Stomach smooth muscle (tissue), 2 donors: ENCODE measurements around the gene RAB25.
A peak's percentile ranks its signal among the peaks of the same experiment; 100 is the strongest.

Source experiments
- H3K27ac ChIP-seq: one replicate; pipeline ENCODE4 v1.7.0; 2013; ENCODE audit warnings: mild to moderate bottlenecking, low read length, inconsistent platforms
- H3K27me3 ChIP-seq, 2 donors: one replicate each; pipeline ENCODE4 v1.7.0; 2013; ENCODE audit warnings: low read length in 2 of 2; ENCODE audit not compliant: insufficient read depth in 2 of 2, control insufficient read depth in 1 of 2
- H3K36me3 ChIP-seq, 2 donors: one replicate each; pipeline ENCODE4 v1.7.0; 2013; ENCODE audit warnings: low read length in 2 of 2; ENCODE audit not compliant: control insufficient read depth in 2 of 2, insufficient read depth in 2 of 2
- H3K4me1 ChIP-seq: one replicate; pipeline ENCODE4 v1.7.0; 2013; ENCODE audit warnings: low read length; ENCODE audit not compliant: control insufficient read depth, insufficient read depth
- H3K4me3 ChIP-seq, 2 donors: one replicate each; pipeline ENCODE4 v1.7.0; 2013; ENCODE audit warnings: low read length in 2 of 2
- H3K9ac ChIP-seq, 2 donors: one replicate each; pipeline ENCODE4 v1.7.0; 2013; ENCODE audit warnings: low read length in 2 of 2, mild to moderate bottlenecking in 1 of 2
- H3K9me3 ChIP-seq, 2 donors: one replicate each; pipeline ENCODE4 v1.7.0; 2013; ENCODE audit warnings: low read length in 2 of 2; ENCODE audit not compliant: control insufficient read depth in 2 of 2
- donor health status: healthy.
- donor health status: Pancreatic carcinoma.

RAB25 gene

DNA sequence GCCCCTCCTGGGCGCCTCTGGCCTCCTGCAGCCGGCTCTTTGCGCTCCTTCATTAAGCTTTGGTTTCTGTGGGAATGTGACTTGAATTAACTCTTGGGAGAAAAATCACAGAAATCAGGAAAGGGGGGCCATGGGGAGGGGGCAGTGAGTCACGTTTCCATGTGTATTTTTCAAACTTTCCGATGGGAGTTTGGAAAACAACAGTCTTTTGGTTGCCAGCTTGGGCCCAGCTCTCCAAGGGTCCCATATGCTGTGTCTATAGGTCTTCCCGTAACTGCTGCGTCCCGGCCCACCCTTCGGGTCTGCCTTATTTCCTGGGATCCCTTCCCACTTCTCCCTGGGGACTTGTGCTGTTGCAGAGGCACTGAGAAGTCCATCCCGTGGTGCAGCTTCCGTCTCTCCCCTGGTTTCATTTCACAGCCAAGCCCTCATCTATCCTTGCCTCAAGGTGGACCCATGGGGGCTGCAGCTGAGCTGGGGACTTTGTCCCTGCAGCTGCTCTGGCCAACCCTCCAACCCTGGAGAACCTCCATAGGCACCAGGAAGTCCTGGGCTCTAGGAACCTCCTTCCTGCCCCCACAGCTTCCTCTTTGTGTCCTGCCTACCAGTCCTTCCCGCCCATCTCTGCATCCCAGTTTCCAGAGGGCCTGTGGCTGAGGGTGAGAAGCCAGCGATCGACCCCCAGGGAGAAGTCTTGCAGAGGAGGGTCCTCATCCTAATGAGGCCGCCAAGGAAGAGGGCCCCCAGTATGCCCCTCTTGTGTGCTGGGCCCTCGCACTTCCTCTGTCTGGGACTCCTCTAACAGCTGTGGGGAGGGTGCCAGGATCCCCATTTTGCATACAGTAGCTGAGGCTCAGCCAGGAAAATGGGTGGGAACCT, 41.9 kb downstream of the RAB25 start:
- H3K27me3 ChIP-seq = no peaks in the 10 kb centered on the region
- H3K4me1 ChIP-seq = peaks cover 60% of the 10 kb centered on the region
- no peaks in the 10 kb centered on the region for H3K9me3 ChIP-seq
- peak overlapping the region; percentile 21 to 90 for H3K9ac ChIP-seq
- H3K36me3 ChIP-seq = no peaks in the 10 kb centered on the region
- H3K27ac ChIP-seq = peak overlapping the region; percentile 100
- H3K4me3 ChIP-seq = peak overlapping the region; percentile 26 to 65

DNA sequence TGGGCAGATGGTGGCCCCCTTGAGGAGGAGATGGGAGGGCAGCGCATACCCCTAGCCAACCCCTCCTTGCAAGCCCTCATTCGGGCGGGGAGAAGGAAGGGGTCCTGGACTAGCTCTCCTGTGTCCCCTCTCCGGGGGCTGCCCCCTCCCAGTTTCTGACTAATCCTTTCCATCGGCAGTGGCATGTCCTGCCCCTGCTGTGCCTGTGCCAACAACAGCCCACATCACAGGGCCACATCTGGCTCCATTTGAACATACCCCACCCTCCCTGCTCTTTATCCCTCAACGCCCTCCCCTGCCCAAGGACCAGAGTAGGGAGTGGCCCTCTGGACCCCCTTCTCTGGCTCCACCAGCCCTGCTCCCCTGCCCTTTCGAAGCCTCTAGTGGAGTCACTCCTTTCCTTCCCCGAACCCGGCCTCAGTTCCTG, 42.6 kb downstream of the RAB25 start:
- Histone ChIP-seq H3K9ac (peak overlapping the region; percentile 90 to 94), H3K9me3 (no peaks in the 10 kb centered on the region), H3K27me3 (no peaks in the 10 kb centered on the region), H3K4me1 (peaks cover 60% of the 10 kb centered on the region), H3K27ac (peak overlapping the region; percentile 100), H3K4me3 (peak overlapping the region; percentile 53 to 65), H3K36me3 (no peaks in the 10 kb centered on the region)

DNA sequence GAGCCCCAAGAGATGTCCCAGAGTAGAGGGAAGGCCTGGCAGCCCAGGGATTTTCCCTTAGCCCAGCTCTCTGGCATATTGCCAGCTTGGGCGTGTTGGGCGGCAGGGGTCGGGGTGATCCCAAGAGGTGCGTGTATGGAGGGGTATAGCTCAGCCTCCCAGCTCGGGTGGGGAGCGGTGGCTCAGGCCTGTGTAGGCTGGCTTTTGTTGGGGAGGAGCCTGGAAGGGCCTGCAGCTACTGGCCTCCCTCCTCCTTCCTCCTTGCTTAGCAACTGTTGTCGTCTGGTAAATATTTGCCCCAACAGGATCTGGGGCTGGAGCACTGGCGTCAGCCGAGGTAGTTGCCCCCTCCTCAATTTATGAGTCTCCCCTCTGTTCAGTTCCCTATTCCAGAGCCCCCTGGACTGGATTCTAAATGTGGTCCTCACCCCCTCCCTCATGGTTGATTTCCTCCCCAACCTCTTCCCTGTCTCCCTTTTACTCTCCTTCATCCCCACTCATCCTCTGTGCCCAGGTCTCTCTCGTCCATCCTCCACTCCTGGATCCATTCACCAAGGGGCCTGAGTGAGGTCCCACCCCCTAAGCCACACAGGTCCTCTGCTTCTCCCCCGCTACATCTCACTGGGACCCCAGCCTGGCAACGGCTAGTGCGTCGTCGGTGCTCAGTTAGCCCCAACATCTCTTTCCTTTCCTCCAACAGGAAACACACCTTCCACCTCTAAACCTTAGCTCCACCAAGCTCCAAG, 43.3 kb downstream of the RAB25 start:
- Histone ChIP-seq H3K9ac (peak overlapping the region; percentile 90 to 94), H3K27ac (peak overlapping the region; percentile 100), H3K27me3 (no peaks in the 10 kb centered on the region), H3K4me3 (peak overlapping the region; percentile 53 to 65), H3K36me3 (no peaks in the 10 kb centered on the region), H3K4me1 (peaks cover 60% of the 10 kb centered on the region), H3K9me3 (no peaks in the 10 kb centered on the region)

DNA sequence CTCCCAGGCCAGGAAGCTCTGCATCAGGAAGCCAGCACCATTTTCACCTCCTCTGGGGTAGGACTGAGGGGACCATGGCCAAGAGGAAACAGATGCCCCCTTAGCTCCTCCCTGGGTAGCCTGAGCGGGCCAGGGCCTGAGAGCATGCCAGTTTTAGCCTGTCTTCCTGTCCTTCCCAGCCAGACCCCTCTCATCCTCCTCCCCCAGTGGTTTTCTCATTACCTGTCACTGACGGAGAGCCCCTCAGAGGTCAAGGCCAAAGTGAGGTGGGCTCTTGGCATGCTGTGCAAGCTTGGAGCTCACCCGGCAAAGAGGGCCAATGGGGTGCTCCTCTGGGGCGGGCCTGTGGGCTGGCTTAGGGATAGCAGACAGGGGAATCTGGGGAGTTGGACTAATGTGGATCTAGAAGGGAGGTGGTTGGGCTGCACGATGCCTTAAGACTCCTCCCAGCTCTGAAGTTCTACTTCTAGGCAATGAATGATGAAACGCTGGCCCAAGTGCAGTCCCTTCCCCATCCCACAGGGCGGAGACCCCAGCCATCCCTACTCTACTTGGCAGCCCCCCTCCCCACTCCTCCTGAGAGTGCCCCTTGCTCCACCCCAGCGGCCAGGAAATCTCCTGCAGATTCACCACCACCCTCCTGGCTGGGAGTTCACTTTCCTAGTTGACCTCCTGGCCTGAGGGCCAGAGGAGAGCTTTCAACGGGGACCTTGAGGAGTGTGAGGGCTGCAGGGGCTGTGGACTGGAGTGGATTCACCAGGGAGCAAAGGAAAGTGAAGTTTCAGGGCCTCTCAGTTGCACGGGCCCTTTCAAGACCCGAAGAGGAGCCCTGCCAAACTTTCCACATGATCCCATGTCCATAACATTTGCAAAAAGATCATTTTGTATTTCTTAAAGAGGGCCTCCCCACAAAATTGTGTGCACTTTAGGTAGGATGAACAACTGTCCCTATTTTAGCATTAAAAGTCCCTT, 44.2 kb downstream of the RAB25 start:
- no peaks in the 10 kb centered on the region for H3K9me3 ChIP-seq
- peaks cover 60% of the 10 kb centered on the region for H3K4me1 ChIP-seq
- H3K36me3 ChIP-seq = no peaks in the 10 kb centered on the region
- no peaks in the 10 kb centered on the region for H3K27me3 ChIP-seq
- H3K4me3 ChIP-seq = peak overlapping the region; percentile 53 to 65
- peak overlapping the region; percentile 100 for H3K27ac ChIP-seq
- peak overlapping the region; percentile 90 to 94 for H3K9ac ChIP-seq

DNA sequence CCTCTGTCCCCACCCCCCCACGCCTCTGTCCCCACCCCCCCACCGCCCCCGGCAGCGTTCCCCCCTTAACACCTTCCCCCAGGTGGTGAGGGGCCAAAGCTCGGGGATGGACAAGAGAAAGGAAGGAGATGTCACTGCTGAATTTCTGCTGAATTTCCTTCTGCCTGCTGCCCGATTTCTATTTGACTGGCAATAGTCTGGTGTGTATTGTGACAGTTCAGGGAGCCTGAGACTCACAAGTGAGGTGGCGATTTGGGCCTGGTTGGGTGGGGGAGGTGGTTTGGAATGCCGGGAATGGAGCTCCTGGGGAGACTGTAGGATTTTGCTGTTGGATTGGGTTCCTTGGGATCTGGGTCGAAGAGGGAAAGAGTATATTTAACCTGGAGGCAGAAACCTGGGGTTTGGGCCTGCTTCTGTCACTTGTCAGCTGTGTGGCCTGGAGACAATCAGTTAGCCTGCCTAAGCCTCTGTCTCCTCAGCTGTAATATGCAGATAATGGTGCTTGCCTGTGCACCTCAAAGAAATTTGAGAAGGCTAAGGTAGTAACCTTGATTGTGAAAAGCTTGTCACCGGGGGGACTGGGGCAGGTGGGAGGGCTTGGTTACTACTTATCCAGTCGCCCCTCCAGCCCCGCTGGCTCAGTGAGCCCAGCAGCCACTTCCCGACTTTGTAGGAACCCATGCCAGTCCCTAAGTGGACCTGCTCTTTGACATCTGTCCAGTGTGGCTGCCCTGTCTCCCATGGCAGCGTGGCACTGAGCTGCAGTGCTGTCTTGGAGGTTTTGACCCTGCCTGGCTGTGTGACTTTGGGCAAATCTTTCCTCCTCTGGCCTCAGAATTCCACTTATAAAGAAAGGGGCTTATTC, 45.9 kb downstream of the RAB25 start:
- Histone ChIP-seq H3K4me3 (peak overlapping the region; percentile 60 to 68), H3K4me1 (peaks cover 60% of the 10 kb centered on the region), H3K27me3 (no peaks in the 10 kb centered on the region)

DNA sequence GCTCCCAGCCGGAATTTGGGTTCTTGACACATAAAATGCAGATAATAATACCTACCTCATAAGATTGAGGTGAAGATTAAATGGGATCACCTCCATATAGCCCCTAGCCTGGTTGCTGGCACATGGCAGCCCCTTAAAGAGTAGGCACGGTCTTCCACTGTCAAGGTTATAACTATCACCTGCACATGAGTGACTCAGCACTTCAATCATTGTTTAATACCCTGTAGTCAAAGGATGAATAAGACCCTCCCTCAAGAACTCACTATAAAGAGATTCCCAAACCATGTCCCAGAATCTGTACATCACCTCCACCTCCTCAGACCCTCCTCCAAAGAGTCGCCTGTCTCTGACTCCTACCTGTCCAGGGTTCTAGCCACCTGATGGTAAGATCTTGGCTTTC, 47.1 kb downstream of the RAB25 start:
- Histone ChIP-seq H3K9me3 (no peaks in the 10 kb centered on the region), H3K36me3 (no peaks in the 10 kb centered on the region), H3K9ac (no peak overlapping the region), H3K27ac (peak overlapping the region; percentile 100), H3K4me3 (no peak overlapping the region), H3K4me1 (peaks cover 56% of the 10 kb centered on the region), H3K27me3 (no peaks in the 10 kb centered on the region)

More for the DNA sequence above, 45.9 kb downstream of the RAB25 start:
- Histone ChIP-seq H3K36me3 (no peaks in the 10 kb centered on the region), H3K27ac (peak overlapping the region; percentile 100), H3K9ac (peak overlapping the region; percentile 90 to 93), H3K9me3 (no peaks in the 10 kb centered on the region)

DNA sequence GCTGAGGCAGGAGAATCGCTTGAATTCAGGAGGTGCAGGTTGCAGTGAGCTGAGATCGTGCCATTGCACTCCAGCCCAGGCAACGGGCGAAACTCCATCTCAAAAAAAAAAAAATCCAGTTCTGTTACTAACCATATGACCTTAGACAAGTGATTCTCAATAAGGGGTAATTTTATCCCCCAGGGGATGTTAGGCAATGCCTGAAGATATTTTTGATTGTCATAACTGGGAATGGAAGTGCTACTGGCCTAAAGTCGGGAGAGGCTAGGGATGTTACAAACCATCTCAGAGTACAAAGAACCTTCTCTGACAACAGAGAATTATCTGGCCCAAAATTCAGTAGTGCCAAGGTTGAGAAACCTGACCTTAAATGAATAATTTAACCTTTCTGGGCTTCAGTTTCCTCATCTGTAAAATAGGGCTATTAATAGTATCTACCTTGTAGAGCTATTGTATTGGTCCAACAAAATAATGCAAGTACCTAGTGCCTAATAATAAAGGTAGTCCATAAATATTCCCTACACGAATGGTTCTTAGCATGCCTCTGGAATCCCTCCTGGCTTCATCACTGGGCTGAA, 47.8 kb downstream of the RAB25 start:
- H3K9ac ChIP-seq = no peak overlapping the region
- peaks cover 56% of the 10 kb centered on the region for H3K4me1 ChIP-seq

DNA sequence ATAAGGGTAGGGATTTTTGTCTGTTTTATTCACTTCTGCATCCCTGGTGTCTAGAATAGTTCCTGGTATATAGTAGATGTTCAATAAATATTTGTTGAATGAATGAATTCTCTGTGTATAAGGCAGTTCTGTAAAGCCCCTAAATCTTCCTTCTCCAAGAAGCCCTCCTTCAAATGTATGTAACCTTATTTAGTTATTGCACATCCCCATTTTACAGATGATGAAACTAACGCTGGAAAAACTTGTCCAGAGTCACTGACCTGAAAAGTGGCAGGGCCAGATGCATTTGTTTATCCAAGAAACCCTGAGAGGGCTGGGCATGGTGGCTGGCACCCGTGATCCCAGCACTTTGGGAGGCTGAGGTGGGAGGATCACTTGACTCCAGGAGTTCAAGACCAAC, 49.3 kb downstream of the RAB25 start:
- Histone ChIP-seq H3K9ac (no peak overlapping the region), H3K27ac (no peak overlapping the region), H3K36me3 (no peaks in the 10 kb centered on the region), H3K9me3 (no peaks in the 10 kb centered on the region), H3K4me3 (no peak overlapping the region), H3K27me3 (no peaks in the 10 kb centered on the region), H3K4me1 (peaks cover 47% of the 10 kb centered on the region)

More for the DNA sequence above, 47.8 kb downstream of the RAB25 start:
- Histone ChIP-seq H3K27ac (peak overlapping the region; percentile 100), H3K27me3 (no peaks in the 10 kb centered on the region), H3K9me3 (no peaks in the 10 kb centered on the region), H3K4me3 (no peak overlapping the region), H3K36me3 (no peaks in the 10 kb centered on the region)

DNA sequence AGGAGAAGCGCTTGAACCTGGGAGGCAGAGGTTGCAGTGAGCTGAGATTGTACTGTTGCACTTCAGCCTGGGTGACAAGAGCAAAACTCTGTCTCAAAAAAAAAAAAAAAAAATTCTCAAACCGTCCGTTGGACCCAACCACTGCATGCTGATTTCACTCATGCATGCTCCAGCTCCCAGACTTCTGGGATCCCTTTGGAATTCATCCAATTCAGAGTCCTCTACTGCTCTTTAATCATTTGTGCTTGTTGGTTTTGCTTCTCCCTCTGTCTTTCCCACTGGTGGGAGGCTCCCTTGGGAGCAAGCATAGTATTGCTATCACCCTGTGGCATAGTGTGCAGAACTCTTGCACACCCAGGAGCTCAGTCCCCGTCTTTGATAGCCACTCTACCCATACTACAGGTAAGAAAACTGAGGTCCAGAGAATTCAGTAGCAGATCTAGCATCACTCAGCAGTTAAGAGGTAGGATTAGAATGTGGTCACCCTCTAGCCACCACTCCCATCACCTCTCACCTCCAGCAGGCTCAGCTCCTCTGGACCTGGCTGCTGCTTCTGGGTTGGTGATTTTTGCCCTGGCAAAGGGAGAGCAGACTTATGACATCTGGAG, 50.5 kb downstream of the RAB25 start:
- Histone ChIP-seq H3K36me3 (no peaks in the 10 kb centered on the region), H3K4me1 (peaks cover 38% of the 10 kb centered on the region), H3K4me3 (no peak overlapping the region), H3K9me3 (no peaks in the 10 kb centered on the region), H3K27ac (peak overlapping the region; percentile 99), H3K9ac (no peak overlapping the region), H3K27me3 (no peaks in the 10 kb centered on the region)
